HG03565 (cell line): Measurements from ENCODE around the gene FGFR2.
"Not testable (repeated sequence)": the region's sequence is repeated elsewhere in the genome, so short reads cannot be mapped to it uniquely, and the experiment has no call there.

Experiments
- ATAC-seq: cut with Tn5 transposase; IDR thresholded peaks from one replicate; pipeline ENCODE4 v1.9.1; 2021; ENCODE audit warnings: mild to moderate bottlenecking, moderate library complexity; ENCODE audit not compliant: unreplicated experiment

Gene FGFR2

GRCh38 chr10:121525251-121526134, 72.8 kb downstream of the FGFR2 start:
- no peak for ATAC-seq

- ATAC-seq: no peak
Measured at GRCh38 chr10:121524157-121524817, 74.0 kb downstream of the FGFR2 start.

- no peak for ATAC-seq
Measured at GRCh38 chr10:121522831-121523230, 75.4 kb downstream of the FGFR2 start.

GRCh38 chr10:121521794-121522556, 76.3 kb downstream of the FGFR2 start:
- ATAC-seq: no peak

- not testable (repeated sequence) for ATAC-seq
Measured at GRCh38 chr10:121520526-121520925, 77.7 kb downstream of the FGFR2 start.

GRCh38 chr10:121519901-121520493, 78.2 kb downstream of the FGFR2 start:
- no peak for ATAC-seq

GRCh38 chr10:121519411-121519810, 78.8 kb downstream of the FGFR2 start:
- no peak for ATAC-seq

GRCh38 chr10:121518333-121518732, 79.9 kb downstream of the FGFR2 start:
- ATAC-seq: no peak

GRCh38 chr10:121516093-121516865, 82.0 kb downstream of the FGFR2 start:
- no peak for ATAC-seq

GRCh38 chr10:121514141-121514865, 83.9 kb downstream of the FGFR2 start:
- no peak for ATAC-seq

- no peak for ATAC-seq
Measured at GRCh38 chr10:121511943-121512342, 86.3 kb downstream of the FGFR2 start.

- ATAC-seq: no peak
Measured at GRCh38 chr10:121511460-121511859, 86.8 kb downstream of the FGFR2 start.

- ATAC-seq: no peak
Measured at GRCh38 chr10:121510201-121510771, 88.0 kb downstream of the FGFR2 start.

- ATAC-seq: no peak
Measured at GRCh38 chr10:121509796-121510195, 88.4 kb downstream of the FGFR2 start.

- ATAC-seq: no peak
Measured at GRCh38 chr10:121509112-121509511, 89.1 kb downstream of the FGFR2 start.

GRCh38 chr10:121503587-121504051, 94.6 kb downstream of the FGFR2 start:
- no peak for ATAC-seq

GRCh38 chr10:121501796-121502195, 96.4 kb downstream of the FGFR2 start:
- no peak for ATAC-seq

GRCh38 chr10:121500701-121501332, 97.4 kb downstream of the FGFR2 start:
- no peak for ATAC-seq
